ENCODE measurements around the gene WSB1. TPM values are rescaled to one million over a fixed set of nuclear protein-coding genes. Genes with fewer than 3 reads are reported as not detected.

The WSB1 gene
- total and polyA plus RNA-seq, 9 of the 15 experiments (the other 6 are each of a cell fraction or from before 2014, with no cell fraction given) = 22.8 to 229 (median 81.1) TPM

- Histone ChIP-seq H3K9ac (ENCODE audit: insufficient read depth in 1 of 2, low read depth in 2 of 2, low read length in 2 of 2) (peak overlapping the region; percentile 84 to 99), H3K4me3 (peak overlapping the region; percentile 93), H3K4me1 (replicated peaks in 1 of 2; ENCODE audit: control insufficient read depth in 2 of 2, insufficient read depth in 2 of 2, low read length in 2 of 2) (peaks cover 17 to 25% of the 10 kb centered on the region in 2 experiments), H2AFZ (ENCODE audit: low read depth, low read length) (peak overlapping the region; percentile 94), H4K20me1 (replicated peaks; ENCODE audit: control insufficient read depth, insufficient read depth, low read length) (peaks cover 38% of the 10 kb centered on the region), H3K9me1 (ENCODE audit: control insufficient read depth, insufficient read depth, low read length) (no peaks in the 10 kb centered on the region), H3K27me3 (ENCODE audit: control insufficient read depth in 2 of 2, insufficient read depth in 2 of 2, low read length in 2 of 2) (no peaks in the 10 kb centered on the region), H3K36me3 (ENCODE audit: control insufficient read depth, insufficient read depth, low read length) (peaks cover 22% of the 10 kb centered on the region; the same call in 1 of the 3 replicates), H3K79me2 (ENCODE audit: control insufficient read depth, insufficient read depth, low read length) (peaks cover 66% of the 10 kb centered on the region), H3K4me2 (ENCODE audit: insufficient read depth, low read length) (peak overlapping the region; percentile 97), H3K27ac (ENCODE audit: extremely low read depth, low read depth, low read length) (peak overlapping the region; percentile 92), H3K9me3 (replicated peaks; ENCODE audit: control insufficient read depth, insufficient read depth, low read depth, low read length) (no peaks in the 10 kb centered on the region)
- CTCF ChIA-PET (ENCODE audit: low intra/inter-chr PET ratio) = no interaction called here
- intact Hi-C loops (cut with micrococcal nuclease) = loop anchor here (1.0 to 10.0 kb wide), 3 partner anchors 50 to 210 kb away; no protein-coding TSS in a partner anchor
- BruUV-seq (replicated peaks) = no TSS peak
- peak; percentile 79 for ATAC-seq
- WGBS (ENCODE audit: insufficient coverage, low coverage, missing lambda C conversion rate) = 2% methylated on average over 21 of the region's 21 CpGs
- DNase-seq (ENCODE audit: extremely low read depth in 1 of 4, low spot score in 3 of 4) = peak; percentile 38 to 91 (median 58)
- in situ Hi-C loops (cut with MboI) = no loop called here
- FAIRE-seq = peak; percentile 81
- POLR2A ChIA-PET = interaction anchor here (0.5 to 5.3 kb wide), 42 partner anchors 11 to 331 kb away, joined by 3 to 48 read pairs (median 6); no protein-coding TSS in a partner anchor
- TF ChIP-seq NEUROD1 (IDR thresholded peaks at IDR 0.05; ENCODE audit: borderline replicate concordance, low read depth, low read length, partially characterized antibody) (no peak), SIN3A (IDR thresholded peaks at IDR 0.05; ENCODE audit: borderline replicate concordance in 2 of 2, control insufficient read depth in 1 of 2, low read depth in 2 of 2, low read length in 2 of 2) (peak in 1 of 2 experiments; percentile 78; a peak in 2 of 4 replicates), GTF2B (IDR thresholded peaks at IDR 0.05; ENCODE audit: extremely low read depth, insufficient read length) (peak; percentile 25), ATF2 (CRISPR knock-in tag; IDR thresholded peaks at IDR 0.05) (no peak), SOX6 (IDR thresholded peaks at IDR 0.05) (0 out of 2 replicates have a peak, but pooled peaks have one; percentile 7), TBL1XR1 (IDR thresholded peaks at IDR 0.05; ENCODE audit: low read length in 2 of 2) (peak in 1 of 2 experiments; percentile 1; a peak in 1 of 4 replicates), HMGN3 (IDR thresholded peaks at IDR 0.05; ENCODE audit: borderline replicate concordance, extremely low read depth, insufficient read length, low read depth, low read length) (no peak), BRCA1 (IDR thresholded peaks at IDR 0.05) (no peak), BRCA1 (CRISPR knock-in tag; IDR thresholded peaks at IDR 0.05) (no peak), BRF1 (IDR thresholded peaks at IDR 0.05; ENCODE audit: borderline replicate concordance, extremely low read depth, insufficient read length) (no peak), TBP (optimal IDR thresholded peaks at IDR 0.05; ENCODE audit: low read depth, low read length) (peak; percentile 83), ZNF24 (IDR thresholded peaks at IDR 0.05) (0 out of 2 replicates have a peak, but pooled peaks have one; percentile 3), STAT5B (CRISPR knock-in tag; IDR thresholded peaks at IDR 0.05) (no peak), MNT (conservative IDR thresholded peaks at IDR 0.05) (peak; percentile 13 to 40; a peak in 2 of 4 replicates)
Observed at GRCh38 chr17:27294689-27295630, 1.0 kb downstream of the WSB1 start.
